HT-29 (cell line): ENCODE measurements around the gene TIGD2. TPM values are rescaled to one million over a fixed set of nuclear protein-coding genes. Genes with fewer than 3 reads are reported as not detected.

Experiments used
- DNase-seq: peaks from one replicate; pipeline ENCODE4 v3.0.0-alpha.2; 2015; ENCODE audit warnings: low spot score
- small RNA-seq: library from RNA; depleted of rRNA; stranded (forward); fragments of <200 nt; gene quantifications from one replicate; pipeline ENCODE3, GENCODE V24; 2014
- total RNA-seq: library from RNA; depleted of rRNA; stranded (reverse); fragments of >200 nt; shearing (Covaris generic); gene quantifications from 2 replicates; pipeline ENCODE4 v1.2.3, GENCODE V29; 2014; rRNA removed

Gene TIGD2
- total RNA-seq, 1 experiment from 2014 or later, result 4.8 TPM

- DNase-seq, result no peak
These were observed 50.5 kb downstream of the TIGD2 start for GRCh38 chr4:89161841-89162240.

GRCh38 chr4:89162496-89162895 lies 51.2 kb downstream of the TIGD2 start:
- no peak for DNase-seq

- no peak for DNase-seq
These were observed 51.7 kb downstream of the TIGD2 start for GRCh38 chr4:89162987-89163386.

- DNase-seq, result no peak
These were observed 53.1 kb downstream of the TIGD2 start for GRCh38 chr4:89164400-89164799.

Small RNA genes lying within 50 kb of the gene (small RNA-seq; reads per million reads assigned to genes)
- not detected for gene RNU6-907P

Other genes with a start within 250 kb of the TIGD2 start
- 6.6 and 7.1 TPM in 2 replicates for gene FAM13A, start 54.3 kb upstream of the TIGD2 start, total RNA-seq
- gene GPRIN3, start 196.3 kb downstream of the TIGD2 start, total RNA-seq, result 2.4 and 3.3 TPM in 2 replicates